Fibroblast of lung (primary cell): ENCODE data around the gene STARD10. TPM values are rescaled to one million over a fixed set of nuclear protein-coding genes. Genes with fewer than 3 reads are reported as not detected.

Experiments
- DNase-seq, 2 donors: peaks; one replicate each; pipeline versions ENCODE4 v3.0.0 to v3.0.0-alpha.2; 2010; ENCODE audit warnings: low read depth in 2 of 2
- H2AFZ ChIP-seq: 2 replicates; pipeline ENCODE4 v1.5.1; 2012; ENCODE audit warnings: low read length, control low read depth, inconsistent platforms
- H3K27ac ChIP-seq: 2 replicates; pipeline ENCODE4 v1.5.1; 2011; ENCODE audit warnings: low read length, control low read depth; ENCODE audit not compliant: insufficient read depth
- H3K27me3 ChIP-seq: 2 replicates; pipeline ENCODE4 v1.5.1; 2011; ENCODE audit warnings: mild to moderate bottlenecking, low read length; ENCODE audit not compliant: control insufficient read depth, insufficient read depth
- H3K36me3 ChIP-seq: 2 replicates; pipeline ENCODE4 v1.5.1; 2011; ENCODE audit warnings: low read length; ENCODE audit not compliant: control insufficient read depth, insufficient read depth
- H3K4me1 ChIP-seq: 2 replicates; pipeline ENCODE4 v1.5.1; 2011; ENCODE audit warnings: low read length; ENCODE audit not compliant: control insufficient read depth, insufficient read depth; ENCODE audit errors: extremely low read depth
- H3K4me2 ChIP-seq: 2 replicates; pipeline ENCODE4 v1.5.1; 2011; ENCODE audit warnings: low read length, control low read depth; ENCODE audit not compliant: insufficient read depth; ENCODE audit errors: extremely low read depth
- H3K4me3 ChIP-seq, 4 experiments: fragments of 200-600 bp in 1 of 4; sonication (generic) in 1 of 4; replicated peaks in 1 of 4; 2 replicates each; pipeline ENCODE4 v1.5.1; 2011 to 2016; ENCODE audit warnings: low read length in 4 of 4, low read depth in 3 of 4, mild to moderate bottlenecking in 3 of 4, control low read depth in 2 of 4, inconsistent platforms in 1 of 4, mixed read lengths in 1 of 4; ENCODE audit not compliant: insufficient read depth in 1 of 4; ENCODE audit errors: control extremely low read depth in 1 of 4
- H3K79me2 ChIP-seq: 2 replicates; pipeline ENCODE4 v1.5.1; 2012; ENCODE audit warnings: mild to moderate bottlenecking, low read length, inconsistent platforms; ENCODE audit not compliant: control insufficient read depth, insufficient read depth
- H3K9ac ChIP-seq: 2 replicates; pipeline ENCODE4 v1.5.1; 2011; ENCODE audit warnings: mild to moderate bottlenecking, low read length, control low read depth; ENCODE audit not compliant: insufficient read depth
- H3K9me3 ChIP-seq: 2 replicates; pipeline ENCODE4 v1.5.1; 2012; ENCODE audit warnings: low read depth, low read length; ENCODE audit not compliant: control insufficient read depth, insufficient read depth
- H4K20me1 ChIP-seq: 2 replicates; pipeline ENCODE4 v1.5.1; 2011; ENCODE audit warnings: low read length; ENCODE audit not compliant: control insufficient read depth, insufficient read depth; ENCODE audit errors: extremely low read depth
- CTCF ChIP-seq, 2 donors: IDR thresholded peaks in 1 of 2; conservative IDR thresholded peaks in 1 of 2; 1 replicate in 1 of 2; 2 replicates in 1 of 2; pipeline ENCODE4 v1.5.1; 2011 to 2012; ENCODE audit warnings: low read length in 2 of 2, control low read depth in 1 of 2, inconsistent platforms in 1 of 2, low read depth in 1 of 2, mild to moderate bottlenecking in 1 of 2
- EZH2 ChIP-seq: IDR thresholded peaks from 2 replicates; pipeline ENCODE4 v1.5.1; 2012; ENCODE audit warnings: low read length, control low read depth, mild to moderate bottlenecking; ENCODE audit errors: missing control alignments
- polyA plus RNA-seq, 2 donors: library from polyadenylated mRNA; depleted of rRNA in 1 of 2; stranded (reverse) in 1 of 2; unstranded in 1 of 2; fragments of >200 nt; gene quantifications; 2 replicates each; pipeline ENCODE4 v1.2.1, GENCODE V29; 2011 to 2012; ENCODE audit warnings: missing spikeins in 1 of 2
- total RNA-seq: library from RNA; depleted of rRNA; stranded (reverse); fragments of >200 nt; gene quantifications from 2 replicates; pipeline ENCODE4 v1.2.1, GENCODE V29; 2014

STARD10 gene
- total and polyA plus RNA-seq, 2 donors (not counting 1 experiment from before 2014, with no cell fraction given) = 20.7 to 32.0 TPM

- peaks cover 9% of the 10 kb centered on the region for H3K36me3 ChIP-seq
- no peak overlapping the region for H2AFZ ChIP-seq
- H3K9ac ChIP-seq = peak overlapping the region; percentile 39
- no peak for DNase-seq
- H3K4me3 ChIP-seq = peak overlapping the region; percentile 42 to 86 (median 62)
- H3K9me3 ChIP-seq = no peaks in the 10 kb centered on the region
- H3K27me3 ChIP-seq = no peaks in the 10 kb centered on the region
- peak overlapping the region; percentile 79 for H3K4me2 ChIP-seq
- H3K4me1 ChIP-seq = peaks cover 24% of the 10 kb centered on the region
- H3K27ac ChIP-seq = peak overlapping the region; percentile 77
- H4K20me1 ChIP-seq = no peaks in the 10 kb centered on the region
- TF ChIP-seq EZH2 = no peak
- no peak for TF ChIP-seq CTCF (conservative IDR thresholded peaks at IDR 0.05 in 1 of 2, IDR thresholded peaks at IDR 0.05 in 1 of 2; ENCODE audit: low read depth in 1 of 2, low read length in 2 of 2)
- peaks cover 56% of the 10 kb centered on the region for H3K79me2 ChIP-seq
Measured at GRCh38 chr11:72721276-72721675, 72.6 kb downstream of the STARD10 start.

- Histone ChIP-seq H3K4me1 (peaks cover 24% of the 10 kb centered on the region), H3K27ac (no peak overlapping the region), H2AFZ (no peak overlapping the region), H3K79me2 (peaks cover 56% of the 10 kb centered on the region), H3K9ac (no peak overlapping the region), H3K9me3 (no peaks in the 10 kb centered on the region), H3K36me3 (peaks cover 8% of the 10 kb centered on the region), H4K20me1 (no peaks in the 10 kb centered on the region), H3K27me3 (no peaks in the 10 kb centered on the region), H3K4me2 (peak overlapping the region; percentile 79), H3K4me3 (peak overlapping the region; percentile 42 to 86 (median 62))
- TF ChIP-seq EZH2 (no peak), CTCF (conservative IDR thresholded peaks at IDR 0.05 in 1 of 2, IDR thresholded peaks at IDR 0.05 in 1 of 2; ENCODE audit: low read depth in 1 of 2, low read length in 2 of 2) (no peak)
- no peak for DNase-seq
Measured at GRCh38 chr11:72720784-72721183, 73.1 kb downstream of the STARD10 start.

- Histone ChIP-seq H3K9ac (no peak overlapping the region), H3K4me2 (peak overlapping the region; percentile 15), H3K36me3 (peaks cover 8% of the 10 kb centered on the region), H3K79me2 (peaks cover 55% of the 10 kb centered on the region), H4K20me1 (no peaks in the 10 kb centered on the region), H3K27me3 (no peaks in the 10 kb centered on the region), H3K4me1 (peaks cover 24% of the 10 kb centered on the region), H3K4me3 (peak overlapping the region in 1 of 4 experiments; percentile 78), H3K27ac (no peak overlapping the region), H3K9me3 (no peaks in the 10 kb centered on the region), H2AFZ (no peak overlapping the region)
- no peak for TF ChIP-seq CTCF (conservative IDR thresholded peaks at IDR 0.05 in 1 of 2, IDR thresholded peaks at IDR 0.05 in 1 of 2; ENCODE audit: low read depth in 1 of 2, low read length in 2 of 2)
- TF ChIP-seq EZH2 = no peak
- DNase-seq = no peak
Measured at GRCh38 chr11:72720047-72720446, 73.8 kb downstream of the STARD10 start.
